CD4-positive, alpha-beta T cell treated with Interleukin-21 for 1 hour (primary cell): ENCODE results near the gene ARID4B.
A peak's percentile ranks its signal among the peaks of the same experiment; 100 is the strongest.

Experiments used
- DNase-seq: peaks from one replicate; pipeline ENCODE4 v3.0.0-alpha.2; 2020

The ARID4B gene

DNA sequence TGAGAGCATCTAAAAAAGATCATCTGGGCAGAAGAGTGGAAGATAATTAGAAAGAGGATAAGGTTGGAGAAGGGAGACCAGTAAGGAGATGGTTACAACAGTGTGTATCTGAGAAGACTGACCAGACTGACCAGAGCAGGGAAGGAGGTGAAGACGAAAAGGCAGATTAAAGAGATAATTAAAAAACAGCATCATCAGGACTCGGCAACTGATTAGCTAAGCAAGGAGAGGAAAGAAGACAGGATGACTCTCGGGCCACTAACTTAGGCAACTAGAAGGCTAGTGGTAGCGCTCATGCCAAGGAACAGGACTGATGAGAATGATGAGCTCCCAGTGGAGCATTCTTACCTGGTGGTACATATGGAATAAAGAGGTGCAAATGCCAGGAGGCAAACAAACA lies 170.8 kb downstream of the ARID4B start:
- no peak for DNase-seq

DNA sequence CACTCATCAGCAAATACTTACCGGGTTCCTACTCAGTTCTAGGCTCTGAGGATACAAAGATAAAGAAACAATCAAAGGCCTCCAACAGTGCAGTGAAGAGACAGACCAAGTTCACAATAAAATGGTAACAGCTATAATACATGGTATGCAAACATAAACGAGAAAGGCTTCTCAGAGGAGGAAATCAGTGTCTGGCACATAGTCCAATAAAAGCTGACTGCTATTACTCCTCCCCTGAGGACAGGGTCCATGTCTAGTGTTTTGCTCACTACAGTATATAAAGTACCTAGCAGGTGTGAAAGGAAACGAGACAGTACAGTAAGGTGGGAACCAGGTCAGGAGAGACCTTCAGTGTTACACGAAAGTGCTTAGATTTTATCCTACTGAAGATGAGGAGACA lies 171.2 kb downstream of the ARID4B start:
- DNase-seq, result no peak

GRCh38 chr1:235156265-235156664 lies 171.7 kb downstream of the ARID4B start:
- no peak for DNase-seq

DNA sequence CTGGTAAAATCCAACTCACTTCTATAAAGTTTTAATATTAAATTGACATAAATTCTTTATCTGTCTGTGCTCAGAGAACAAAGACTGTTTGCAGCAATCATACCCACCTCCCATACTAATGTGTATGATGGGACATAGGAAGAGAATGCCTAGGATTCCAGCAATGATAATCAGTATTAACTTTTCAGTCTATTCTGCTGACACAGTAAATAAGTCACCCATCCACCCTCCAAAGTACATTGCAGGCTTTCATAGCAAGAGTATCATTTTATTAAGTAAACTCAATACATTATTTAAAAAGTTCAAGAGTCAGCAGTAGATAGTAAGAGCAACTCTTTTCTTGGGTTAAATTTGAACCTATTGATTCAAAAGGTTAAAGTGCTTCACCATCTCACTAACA lies 175.7 kb downstream of the ARID4B start:
- DNase-seq, result no peak

DNA sequence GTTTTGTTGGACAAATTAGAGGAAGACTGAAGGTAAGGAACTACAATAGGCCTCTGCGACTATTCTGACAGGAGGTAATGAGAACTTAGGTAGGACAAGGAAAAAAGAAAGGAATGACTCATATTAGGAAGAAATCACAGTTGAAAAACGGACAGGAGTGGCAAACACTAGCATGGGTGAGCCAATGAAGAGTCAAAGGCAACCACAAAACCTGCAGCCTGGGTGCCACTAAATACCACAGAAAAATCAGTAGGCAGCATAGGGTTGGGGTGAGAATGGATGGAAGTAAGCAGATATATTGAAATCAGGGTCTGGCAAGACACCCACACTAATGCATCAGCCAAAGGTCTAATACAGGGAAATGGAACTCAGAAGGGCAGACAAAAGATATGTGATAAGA lies 176.9 kb downstream of the ARID4B start:
- no peak for DNase-seq

GRCh38 chr1:235149824-235150223 lies 178.2 kb downstream of the ARID4B start:
- DNase-seq, result no peak

DNA sequence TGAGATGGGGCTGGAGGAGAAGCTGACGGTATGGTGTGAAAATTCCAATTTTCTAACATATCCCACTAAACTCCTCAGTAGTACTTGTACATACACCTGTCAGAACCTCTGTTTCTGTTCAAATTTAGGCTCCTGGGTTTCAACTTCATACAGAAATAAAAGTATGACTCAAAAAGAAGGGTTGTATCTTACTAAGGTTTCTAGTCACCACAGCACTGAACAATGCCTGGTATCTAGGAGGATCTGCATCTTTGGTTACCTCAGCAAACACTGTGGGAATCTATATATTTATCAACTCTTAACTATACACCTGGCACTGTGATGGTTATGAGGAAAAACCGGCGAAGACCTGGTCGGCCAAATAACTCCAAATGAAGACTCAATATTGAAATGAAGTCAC lies 180.7 kb downstream of the ARID4B start:
- DNase-seq, result no peak

- DNase-seq, result no peak
These were observed 182.3 kb downstream of the ARID4B start for GRCh38 chr1:235145639-235146038.

- DNase-seq, result no peak
These were observed 185.0 kb downstream of the ARID4B start for GRCh38 chr1:235142991-235143390.

GRCh38 chr1:235139315-235139714 lies 188.7 kb downstream of the ARID4B start:
- DNase-seq, result no peak

DNA sequence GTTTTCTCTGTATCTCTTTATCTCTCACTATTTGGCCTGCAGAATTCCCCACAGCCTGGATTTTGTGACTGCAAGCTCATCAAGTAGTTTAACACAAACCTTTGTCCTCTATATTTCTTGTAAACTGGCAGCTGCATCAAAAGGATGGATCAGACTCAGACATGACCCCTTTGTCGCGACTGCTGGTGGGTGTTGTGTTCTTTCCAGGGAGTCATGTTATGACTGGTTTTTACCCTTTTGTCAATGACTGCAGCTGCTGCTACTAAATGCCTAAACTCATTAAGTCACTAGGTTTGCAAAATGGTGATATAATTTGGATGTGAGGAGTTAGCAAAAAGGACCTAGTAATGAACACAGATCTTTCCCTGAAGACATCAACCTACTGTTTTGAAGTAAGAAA lies 189.2 kb downstream of the ARID4B start:
- DNase-seq, result no peak

- no peak for DNase-seq
These were observed 191.9 kb downstream of the ARID4B start for GRCh38 chr1:235136111-235136510.

DNA sequence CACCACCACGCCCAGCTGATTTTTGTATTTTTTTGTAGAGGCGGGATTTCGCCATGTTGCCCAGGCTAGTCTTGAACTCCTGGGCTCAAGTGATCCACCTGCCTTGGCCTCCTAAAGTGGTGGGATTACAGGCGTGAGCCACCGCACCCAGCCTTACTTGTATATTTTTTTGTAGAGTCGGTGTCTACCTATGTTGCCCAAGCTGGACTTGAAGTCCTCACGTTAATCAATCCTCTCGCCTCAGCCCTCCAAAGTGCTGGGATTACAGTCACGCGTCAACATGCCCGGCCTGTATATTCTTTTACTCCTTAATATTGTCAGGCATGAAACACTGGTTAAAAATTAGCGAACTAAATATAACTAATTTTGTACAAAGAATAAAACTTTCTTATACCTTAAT lies 193.8 kb downstream of the ARID4B start:
- DNase-seq, result no peak

DNA sequence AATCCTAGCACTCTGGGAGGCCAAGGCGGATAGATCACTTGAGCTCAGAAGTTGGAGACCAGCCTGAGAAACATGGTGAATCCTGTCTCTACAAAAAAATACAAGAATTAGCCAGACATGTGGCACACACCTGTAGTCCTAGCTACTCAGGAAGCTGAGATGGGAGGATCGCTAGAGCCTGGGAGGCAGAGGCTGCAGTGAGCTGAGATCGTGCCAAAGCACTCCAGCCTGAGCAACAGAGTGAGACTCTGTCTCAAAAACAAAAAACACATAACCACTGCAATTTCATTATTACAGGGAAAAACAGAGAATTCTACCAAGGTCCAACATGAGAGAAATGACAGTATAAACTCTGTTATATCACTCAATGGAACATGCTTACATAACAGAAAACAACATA lies 194.9 kb downstream of the ARID4B start:
- DNase-seq, result no peak

- DNase-seq, result no peak
These were observed 196.0 kb downstream of the ARID4B start for GRCh38 chr1:235131961-235132360.

GRCh38 chr1:235130766-235131270 lies 197.2 kb downstream of the ARID4B start:
- no peak for DNase-seq

- no peak for DNase-seq
These were observed 198.0 kb downstream of the ARID4B start for GRCh38 chr1:235129774-235130570.

DNA sequence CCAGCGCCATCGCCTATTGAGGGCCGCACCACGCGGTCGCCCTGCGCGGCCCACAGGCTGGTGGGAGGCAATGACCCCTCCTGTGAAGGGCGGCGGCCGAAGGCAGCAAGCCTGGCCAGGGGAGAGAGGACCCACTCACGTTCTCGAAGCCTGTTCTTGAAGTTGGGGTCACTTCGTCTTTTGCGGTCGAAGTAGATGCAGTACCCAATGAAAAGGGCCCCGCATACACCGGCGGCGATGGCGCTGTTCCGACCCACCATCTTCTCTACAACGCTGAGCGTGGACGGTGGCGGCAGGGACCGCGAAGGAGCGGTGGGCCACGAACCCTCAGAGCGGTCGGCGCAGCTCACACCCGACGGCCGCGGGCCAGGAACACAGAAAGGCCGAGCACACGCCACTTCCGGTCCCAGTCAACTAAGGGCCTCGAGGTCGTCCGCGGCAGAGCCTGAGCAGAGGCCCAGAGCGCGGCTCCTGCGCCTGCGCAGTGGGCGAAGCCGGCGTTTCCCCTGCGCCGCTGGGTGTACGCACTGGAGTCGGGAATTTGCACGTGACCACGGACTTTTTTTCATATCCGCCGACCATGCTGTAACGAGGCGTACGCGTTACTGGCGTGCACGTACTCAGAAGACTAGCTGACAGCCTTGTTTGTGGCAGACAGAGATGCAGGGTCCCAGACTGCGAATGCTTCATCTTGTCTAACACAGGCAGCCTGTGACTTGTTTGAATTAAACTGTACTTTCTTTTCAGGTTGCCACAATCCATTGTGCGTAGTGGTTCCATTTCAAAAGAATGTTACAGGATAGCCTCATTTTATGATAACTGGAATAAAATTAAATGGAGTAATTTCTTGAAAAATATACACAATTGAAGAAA lies 199.3 kb downstream of the ARID4B start, which contains the start of gene TOMM20:
TSS of gene TOMM20 (minus strand) at position 382 of the 873 bp plus-strand sequence. CDS start at position 260, 122 bp downstream.
- peak; percentile 97 for DNase-seq

DNA sequence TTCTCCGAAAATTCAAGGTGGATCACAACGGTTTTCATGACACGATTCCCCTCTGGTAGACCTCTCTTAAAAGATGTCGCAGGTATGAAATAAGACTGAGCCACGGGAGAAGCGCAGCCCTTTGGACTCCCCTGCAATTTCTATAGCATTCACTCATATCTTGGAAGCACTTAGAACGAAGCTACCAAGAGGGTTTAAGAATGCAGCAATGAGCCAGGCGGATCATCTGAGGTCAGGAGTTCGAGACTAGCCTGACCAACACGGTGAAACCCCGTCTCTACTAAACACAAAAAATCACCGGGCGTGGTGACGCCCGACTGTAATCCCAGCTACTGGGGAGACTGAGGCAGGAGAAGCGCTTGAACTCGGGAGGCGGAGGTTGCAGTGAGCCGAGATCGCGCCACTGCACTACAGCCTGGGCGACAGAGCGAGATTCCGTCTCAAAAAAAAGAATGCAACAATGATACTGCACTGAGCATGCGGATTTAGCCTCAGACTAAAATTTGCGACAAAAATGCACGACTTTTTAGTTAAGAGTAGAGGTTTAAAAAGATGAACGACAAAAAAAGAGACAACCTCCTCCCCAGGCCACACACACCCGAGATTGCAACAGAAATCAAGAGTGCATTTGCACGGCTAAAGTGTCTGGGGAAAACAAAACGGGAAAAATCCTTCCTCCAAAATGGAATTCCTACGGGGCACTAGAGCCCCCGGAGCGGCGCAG lies 200.1 kb downstream of the ARID4B start:
- DNase-seq, result peak; percentile 40

GRCh38 chr1:235127203-235127602 lies 200.8 kb downstream of the ARID4B start:
- DNase-seq, result no peak

DNA sequence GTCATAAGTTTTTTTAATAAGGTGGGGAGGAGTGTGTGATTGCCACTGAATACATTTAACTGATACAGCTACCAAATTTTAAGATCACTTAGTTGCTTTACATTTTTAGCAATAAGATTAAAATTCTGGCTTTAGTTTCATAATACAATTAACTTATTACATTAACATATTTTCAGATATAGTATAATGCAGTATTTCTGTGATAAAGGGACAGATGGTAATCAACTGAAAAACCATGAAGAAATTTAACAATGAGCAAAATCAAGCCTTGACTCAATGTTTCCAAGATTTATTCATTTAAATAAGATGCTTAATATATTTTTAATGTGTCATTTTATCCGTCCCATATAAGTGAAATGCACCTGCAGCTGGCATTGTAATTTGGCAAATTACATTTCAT lies 203.3 kb downstream of the ARID4B start:
- no peak for DNase-seq

DNA sequence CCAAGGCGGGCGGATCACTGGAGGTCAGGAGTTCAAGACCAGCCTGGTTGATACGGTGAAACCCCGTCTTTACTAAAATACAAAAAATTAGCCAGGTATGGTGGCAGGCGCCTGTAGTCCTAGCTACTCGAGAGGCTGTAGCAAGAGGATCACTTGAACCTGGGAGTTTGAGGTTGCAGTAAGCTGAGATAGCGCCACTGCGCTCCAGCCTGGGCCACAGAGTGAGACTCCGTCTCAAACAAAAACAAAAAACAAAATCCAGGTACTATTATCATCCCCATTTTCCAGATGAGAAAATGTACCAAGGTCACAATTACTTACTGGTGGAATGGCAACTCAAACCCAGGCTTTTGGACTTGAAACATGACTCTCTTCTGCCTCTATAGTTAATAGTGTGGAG lies 203.9 kb downstream of the ARID4B start:
- DNase-seq, result no peak

- DNase-seq, result no peak
These were observed 205.6 kb downstream of the ARID4B start for GRCh38 chr1:235122348-235122747.
